Tibial nerve (tissue), 4 donors: ENCODE data around the gene SUPT5H. TPM values are rescaled to one million over a fixed set of nuclear protein-coding genes. Genes with fewer than 3 reads are reported as not detected.
A peak's percentile ranks its signal among the peaks of the same experiment; 100 is the strongest.

Source experiments
- DNase-seq, 2 donors: peaks; one replicate each; pipeline ENCODE4 v3.0.0-alpha.2; 2019; ENCODE audit warnings: low spot score in 2 of 2
- H3K27ac ChIP-seq, 4 donors: fragments of 200-600 bp; sonication (generic) in 3 of 4; one replicate each; pipeline ENCODE4 v1.5.1; 2017 to 2019; ENCODE audit warnings: mild to moderate bottlenecking in 1 of 4
- H3K27me3 ChIP-seq, 2 donors: fragments of 200-600 bp; sonication (generic) in 1 of 2; one replicate each; pipeline versions ENCODE4 v1.5.1 to v1.6.0; 2017 to 2019
- H3K36me3 ChIP-seq, 3 donors: fragments of 200-600 bp; sonication (generic); one replicate each; pipeline ENCODE4 v1.5.1; 2018 to 2019
- H3K4me1 ChIP-seq, 4 donors: fragments of 200-600 bp; sonication (generic) in 3 of 4; one replicate each; pipeline ENCODE4 v1.5.1; 2017 to 2019
- H3K4me3 ChIP-seq, 4 donors: fragments of 200-600 bp; sonication (generic) in 3 of 4; one replicate each; pipeline ENCODE4 v1.5.1; 2017 to 2019; ENCODE audit warnings: mild to moderate bottlenecking in 1 of 4, moderate library complexity in 1 of 4
- H3K9me3 ChIP-seq, 4 donors: fragments of 200-600 bp; sonication (generic) in 3 of 4; one replicate each; pipeline ENCODE4 v1.5.1; 2017 to 2019
- EP300 ChIP-seq, 2 donors: sonication (generic); formaldehyde crosslinking; IDR thresholded peaks; one replicate each; pipeline ENCODE4 v1.6.1; 2017; ENCODE audit warnings: antibody characterized with exemption in 2 of 2, mild to moderate bottlenecking in 1 of 2
- POLR2A ChIP-seq, 2 donors: fragments of 450-650 bp; IDR thresholded peaks; one replicate each; pipeline ENCODE4 v1.6.1; 2017; ENCODE audit warnings: antibody characterized with exemption in 2 of 2, mild to moderate bottlenecking in 2 of 2, moderate library complexity in 2 of 2
- WGBS, 2 donors: methylation state at CpG; one replicate each; pipeline ENCODE4 v1.1.5; 2018; 5-methylcytosine and 5-hydroxymethylcytosine counted together
- total RNA-seq, 4 donors: library from RNA; depleted of rRNA; stranded (reverse); fragments of >200 nt; gene quantifications; one replicate each; pipeline ENCODE4 v1.1.0, GENCODE V29; 2016
- TF ChIP-seq, protein P1 (sequence below), 5 experiments: fragments of 200-600 bp in 3 of 5; fragments of 450-650 bp in 2 of 5; sonication (generic) in 3 of 5; IDR thresholded peaks; one replicate each; pipeline ENCODE4 v1.5.1; 2016 to 2019; ENCODE audit warnings: antibody characterized with exemption in 5 of 5, mild to moderate bottlenecking in 3 of 5, moderate library complexity in 2 of 5

SUPT5H gene
- total RNA-seq, 4 donors from 2014 or later, result 94.4 to 120 (median 106) TPM

DNA sequence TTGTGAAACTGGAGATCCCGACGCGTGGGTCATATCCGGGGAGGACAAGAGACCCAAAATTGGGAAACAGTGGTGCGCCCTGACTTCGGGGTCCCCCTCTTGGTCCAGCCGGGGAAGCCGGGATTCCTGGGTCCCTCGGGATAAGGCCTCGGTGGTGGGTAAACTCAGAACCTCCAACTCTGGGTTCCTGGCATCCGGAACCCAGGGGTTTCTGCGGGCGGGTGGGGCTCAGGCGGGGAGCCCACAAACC lies 38.0 kb upstream of the SUPT5H start:
- H3K36me3 ChIP-seq, result peaks cover 10 to 22% (median 18%) of the 10 kb centered on the region in 3 donors
- peak overlapping the region; percentile 94 to 100 (median 100) for H3K27ac ChIP-seq
- DNase-seq, result no peak
- peak overlapping the region; percentile 66 to 98 (median 88) for H3K4me3 ChIP-seq
- peaks cover 6 to 51% (median 44%) of the 10 kb centered on the region in 4 donors for H3K4me1 ChIP-seq
- peaks cover 0 to 3% of the 10 kb centered on the region in 2 donors for H3K27me3 ChIP-seq
- WGBS, 2 donors, result 0% methylated on average over 14 of the region's 14 CpGs; no CpG with 5 or more reads in 1 of the 2 donors
- TF ChIP-seq POLR2A (IDR thresholded peaks at IDR 0.05) (no peak), EP300 (IDR thresholded peaks at IDR 0.05) (no peak)
- TF ChIP-seq, protein P1, sequence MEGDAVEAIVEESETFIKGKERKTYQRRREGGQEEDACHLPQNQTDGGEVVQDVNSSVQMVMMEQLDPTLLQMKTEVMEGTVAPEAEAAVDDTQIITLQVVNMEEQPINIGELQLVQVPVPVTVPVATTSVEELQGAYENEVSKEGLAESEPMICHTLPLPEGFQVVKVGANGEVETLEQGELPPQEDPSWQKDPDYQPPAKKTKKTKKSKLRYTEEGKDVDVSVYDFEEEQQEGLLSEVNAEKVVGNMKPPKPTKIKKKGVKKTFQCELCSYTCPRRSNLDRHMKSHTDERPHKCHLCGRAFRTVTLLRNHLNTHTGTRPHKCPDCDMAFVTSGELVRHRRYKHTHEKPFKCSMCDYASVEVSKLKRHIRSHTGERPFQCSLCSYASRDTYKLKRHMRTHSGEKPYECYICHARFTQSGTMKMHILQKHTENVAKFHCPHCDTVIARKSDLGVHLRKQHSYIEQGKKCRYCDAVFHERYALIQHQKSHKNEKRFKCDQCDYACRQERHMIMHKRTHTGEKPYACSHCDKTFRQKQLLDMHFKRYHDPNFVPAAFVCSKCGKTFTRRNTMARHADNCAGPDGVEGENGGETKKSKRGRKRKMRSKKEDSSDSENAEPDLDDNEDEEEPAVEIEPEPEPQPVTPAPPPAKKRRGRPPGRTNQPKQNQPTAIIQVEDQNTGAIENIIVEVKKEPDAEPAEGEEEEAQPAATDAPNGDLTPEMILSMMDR (IDR thresholded peaks at IDR 0.05), result no peak
- no peaks in the 10 kb centered on the region for H3K9me3 ChIP-seq

DNA sequence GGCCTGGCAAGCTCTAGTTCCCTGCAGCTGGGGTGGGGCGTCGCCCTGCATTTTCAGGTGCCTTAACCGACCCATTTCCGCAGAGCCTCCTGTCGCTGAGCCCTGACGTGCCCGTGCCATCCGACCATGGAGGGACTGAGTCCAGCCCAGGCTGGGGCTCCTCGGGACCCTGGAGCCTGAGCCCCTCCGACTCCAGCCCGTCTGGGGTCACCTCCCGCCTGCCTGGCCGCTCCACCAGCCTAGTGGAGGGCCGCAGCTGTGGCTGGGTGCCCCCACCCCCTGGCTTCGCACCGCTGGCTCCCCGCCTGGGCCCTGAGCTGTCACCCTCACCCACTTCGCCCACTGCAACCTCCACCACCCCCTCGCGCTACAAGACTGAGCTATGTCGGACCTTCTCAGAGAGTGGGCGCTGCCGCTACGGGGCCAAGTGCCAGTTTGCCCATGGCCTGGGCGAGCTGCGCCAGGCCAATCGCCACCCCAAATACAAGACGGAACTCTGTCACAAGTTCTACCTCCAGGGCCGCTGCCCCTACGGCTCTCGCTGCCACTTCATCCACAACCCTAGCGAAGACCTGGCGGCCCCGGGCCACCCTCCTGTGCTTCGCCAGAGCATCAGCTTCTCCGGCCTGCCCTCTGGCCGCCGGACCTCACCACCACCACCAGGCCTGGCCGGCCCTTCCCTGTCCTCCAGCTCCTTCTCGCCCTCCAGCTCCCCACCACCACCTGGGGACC lies 37.6 kb upstream of the SUPT5H start:
- Histone ChIP-seq H3K4me3 (peak overlapping the region; percentile 66 to 98 (median 88)), H3K36me3 (peaks cover 10 to 22% (median 18%) of the 10 kb centered on the region in 3 donors), H3K27me3 (peaks cover 0 to 3% of the 10 kb centered on the region in 2 donors), H3K4me1 (peaks cover 6 to 46% (median 39%) of the 10 kb centered on the region in 4 donors), H3K9me3 (no peaks in the 10 kb centered on the region), H3K27ac (peak overlapping the region; percentile 94 to 100 (median 100))
- no peak for DNase-seq
- 4 to 20% methylated on average over 13 to 24 of the region's 40 CpGs for WGBS, 2 donors
- TF ChIP-seq EP300 (IDR thresholded peaks at IDR 0.05) (peak in 1 of 2 donors; percentile 95), POLR2A (IDR thresholded peaks at IDR 0.05) (peak; percentile 5 to 45)
- TF ChIP-seq, protein P1 (IDR thresholded peaks at IDR 0.05), result peak in 1 of 5 experiments; percentile 19

DNA sequence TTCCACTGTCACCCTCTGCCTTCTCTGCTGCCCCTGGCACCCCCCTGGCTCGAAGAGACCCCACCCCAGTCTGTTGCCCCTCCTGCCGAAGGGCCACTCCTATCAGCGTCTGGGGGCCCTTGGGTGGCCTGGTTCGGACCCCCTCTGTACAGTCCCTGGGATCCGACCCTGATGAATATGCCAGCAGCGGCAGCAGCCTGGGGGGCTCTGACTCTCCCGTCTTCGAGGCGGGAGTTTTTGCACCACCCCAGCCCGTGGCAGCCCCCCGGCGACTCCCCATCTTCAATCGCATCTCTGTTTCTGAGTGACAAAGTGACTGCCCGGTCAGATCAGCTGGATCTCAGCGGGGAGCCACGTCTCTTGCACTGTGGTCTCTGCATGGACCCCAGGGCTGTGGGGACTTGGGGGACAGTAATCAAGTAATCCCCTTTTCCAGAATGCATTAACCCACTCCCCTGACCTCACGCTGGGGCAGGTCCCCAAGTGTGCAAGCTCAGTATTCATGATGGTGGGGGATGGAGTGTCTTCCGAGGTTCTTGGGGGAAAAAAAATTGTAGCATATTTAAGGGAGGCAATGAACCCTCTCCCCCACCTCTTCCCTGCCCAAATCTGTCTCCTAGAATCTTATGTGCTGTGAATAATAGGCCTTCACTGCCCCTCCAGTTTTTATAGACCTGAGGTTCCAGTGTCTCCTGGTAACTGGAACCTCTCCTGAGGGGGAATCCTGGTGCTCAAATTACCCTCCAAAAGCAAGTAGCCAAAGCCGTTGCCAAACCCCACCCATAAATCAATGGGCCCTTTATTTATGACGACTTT lies 36.8 kb upstream of the SUPT5H start:
- H3K27ac ChIP-seq, result peak overlapping the region; percentile 94 to 100 (median 100)
- no peaks in the 10 kb centered on the region for H3K9me3 ChIP-seq
- WGBS, 2 donors, result 12 to 24% methylated on average over 20 of the region's 20 CpGs
- peaks cover 0 to 3% of the 10 kb centered on the region in 2 donors for H3K27me3 ChIP-seq
- peaks cover 6 to 41% (median 39%) of the 10 kb centered on the region in 4 donors for H3K4me1 ChIP-seq
- peak in 1 of 2 donors; percentile 71 for DNase-seq
- peak overlapping the region; percentile 66 to 98 (median 88) for H3K4me3 ChIP-seq
- peaks cover 10 to 22% (median 18%) of the 10 kb centered on the region in 3 donors for H3K36me3 ChIP-seq
- TF ChIP-seq POLR2A (IDR thresholded peaks at IDR 0.05) (peak; percentile 13 to 64), EP300 (IDR thresholded peaks at IDR 0.05) (peak in 1 of 2 donors; percentile 96)
- TF ChIP-seq, protein P1 (IDR thresholded peaks at IDR 0.05), result no peak

DNA sequence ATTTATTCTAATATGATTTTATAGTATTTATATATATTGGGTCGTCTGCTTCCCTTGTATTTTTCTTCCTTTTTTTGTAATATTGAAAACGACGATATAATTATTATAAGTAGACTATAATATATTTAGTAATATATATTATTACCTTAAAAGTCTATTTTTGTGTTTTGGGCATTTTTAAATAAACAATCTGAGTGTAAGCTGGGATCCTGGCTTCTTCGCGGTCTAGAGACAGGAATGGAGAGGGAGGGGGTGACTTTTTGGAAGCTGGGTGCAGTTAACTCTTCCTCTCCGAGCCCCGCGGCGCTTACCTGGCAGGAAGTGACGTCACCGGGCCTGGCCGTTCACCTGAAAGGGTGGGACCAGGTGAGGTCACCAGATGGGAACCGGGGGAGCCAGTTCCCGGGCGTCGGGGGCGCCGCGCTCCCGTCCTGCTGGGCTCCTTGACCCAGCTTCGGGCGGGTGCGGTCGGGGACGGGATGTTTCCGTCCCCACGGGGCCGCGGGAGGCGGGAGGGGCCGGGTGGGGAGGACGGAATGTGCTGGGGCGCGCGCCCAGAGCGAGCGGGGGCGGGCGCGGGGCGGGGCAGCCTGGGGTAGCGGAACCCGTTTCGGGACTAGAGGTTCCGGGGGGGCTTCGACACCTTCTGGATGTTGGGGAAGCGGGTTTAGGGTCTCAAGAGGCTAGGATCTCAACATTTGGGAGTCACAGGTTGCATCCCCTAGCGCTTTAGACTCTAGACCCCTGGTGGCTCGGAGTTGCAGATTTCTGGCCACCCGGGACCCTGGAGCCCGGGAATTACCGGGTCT lies 36.0 kb upstream of the SUPT5H start:
- 0 to 2% methylated on average over 23 to 46 of the region's 52 CpGs for WGBS, 2 donors
- peaks cover 10 to 22% (median 18%) of the 10 kb centered on the region in 3 donors for H3K36me3 ChIP-seq
- peak overlapping the region; percentile 94 to 100 (median 100) for H3K27ac ChIP-seq
- TF ChIP-seq EP300 (IDR thresholded peaks at IDR 0.05) (peak in 1 of 2 donors; percentile 95), POLR2A (IDR thresholded peaks at IDR 0.05) (peak; percentile 54 to 73)
- TF ChIP-seq, protein P1 (IDR thresholded peaks at IDR 0.05), result peak in 2 of 5 experiments; percentile 23 to 34
- DNase-seq, result peak; percentile 89 to 91
- no peaks in the 10 kb centered on the region for H3K9me3 ChIP-seq
- H3K27me3 ChIP-seq, result peaks cover 0 to 3% of the 10 kb centered on the region in 2 donors
- H3K4me1 ChIP-seq, result peaks cover 6 to 44% (median 41%) of the 10 kb centered on the region in 4 donors
- H3K4me3 ChIP-seq, result peak overlapping the region; percentile 66 to 98 (median 88)
